HEK293 (cell line): ENCODE data around the gene PRR19.
A peak's percentile ranks its signal among the peaks of the same experiment; 100 is the strongest.

ENCODE experiments used
- GFI1B ChIP-seq: fragments of 450-650 bp; formaldehyde crosslinking; IDR thresholded peaks from 2 replicates; pipeline ENCODE4 v1.5.1; 2016; ENCODE audit warnings: missing biosample characterization, missing genetic modification characterization
- IKZF3 ChIP-seq: fragments of 450-650 bp; IDR thresholded peaks from 2 replicates; pipeline ENCODE4 v1.5.0; 2018; ENCODE audit warnings: missing biosample characterization, mild to moderate bottlenecking, missing genetic modification characterization, moderate library complexity
- OSR2 ChIP-seq: fragments of 450-650 bp; formaldehyde crosslinking; IDR thresholded peaks from 2 replicates; pipeline ENCODE4 v1.5.1; 2016; ENCODE audit warnings: missing biosample characterization, missing genetic modification characterization
- SP2 ChIP-seq: fragments of 450-650 bp; formaldehyde crosslinking; IDR thresholded peaks from 2 replicates; pipeline ENCODE4 v1.5.1; 2016; ENCODE audit warnings: missing biosample characterization, missing genetic modification characterization
- ZNF10 ChIP-seq: fragments of 450-650 bp; formaldehyde crosslinking; IDR thresholded peaks from 2 replicates; pipeline ENCODE4 v1.5.1; 2017; ENCODE audit warnings: missing biosample characterization, missing genetic modification characterization
- ZNF114 ChIP-seq: fragments of 450-650 bp; formaldehyde crosslinking; IDR thresholded peaks from 2 replicates; pipeline ENCODE4 v1.5.0; 2017; ENCODE audit warnings: missing biosample characterization, missing genetic modification characterization
- ZNF16 ChIP-seq: fragments of 450-650 bp; formaldehyde crosslinking; IDR thresholded peaks from 2 replicates; pipeline ENCODE4 v1.5.1; 2016; ENCODE audit warnings: low read depth, missing biosample characterization, missing genetic modification characterization
- ZNF184 ChIP-seq: fragments of 450-650 bp; IDR thresholded peaks from 2 replicates; pipeline ENCODE4 v1.5.1; 2018; ENCODE audit warnings: missing biosample characterization, mild to moderate bottlenecking, missing genetic modification characterization
- ZNF239 ChIP-seq: fragments of 450-650 bp; formaldehyde crosslinking; IDR thresholded peaks from 2 replicates; pipeline ENCODE4 v1.5.1; 2016; ENCODE audit warnings: missing biosample characterization, missing genetic modification characterization
- ZNF354C ChIP-seq: fragments of 450-650 bp; formaldehyde crosslinking; IDR thresholded peaks from 2 replicates; pipeline ENCODE4 v1.5.1; 2016; ENCODE audit warnings: missing biosample characterization, missing genetic modification characterization, low read depth, borderline replicate concordance
- ZNF416 ChIP-seq: fragments of 450-650 bp; formaldehyde crosslinking; IDR thresholded peaks from 2 replicates; pipeline ENCODE4 v1.5.1; 2016; ENCODE audit warnings: missing biosample characterization, missing genetic modification characterization
- ZNF544 ChIP-seq: fragments of 450-650 bp; formaldehyde crosslinking; IDR thresholded peaks from 2 replicates; pipeline ENCODE4 v1.5.0; 2017; ENCODE audit warnings: missing biosample characterization, missing genetic modification characterization
- ZNF626 ChIP-seq: fragments of 450-650 bp; sonication (Bioruptor Pico); formaldehyde crosslinking; IDR thresholded peaks from 2 replicates; pipeline ENCODE4 v1.5.1; 2018; ENCODE audit warnings: missing biosample characterization, missing genetic modification characterization, inconsistent platforms
- ZNF654 ChIP-seq: fragments of 450-650 bp; formaldehyde crosslinking; IDR thresholded peaks from 2 replicates; pipeline ENCODE4 v1.5.1; 2016; ENCODE audit warnings: low read depth, missing biosample characterization, missing genetic modification characterization
- TF ChIP-seq, protein P1 (sequence below): fragments of 450-650 bp; formaldehyde crosslinking; IDR thresholded peaks from 2 replicates; pipeline ENCODE4 v1.5.1; 2016; ENCODE audit warnings: missing biosample characterization, missing genetic modification characterization
- TF ChIP-seq, protein P2 (sequence below): fragments of 450-650 bp; formaldehyde crosslinking; IDR thresholded peaks from 2 replicates; pipeline ENCODE4 v1.5.1; 2016; ENCODE audit warnings: missing biosample characterization, missing genetic modification characterization
- TF ChIP-seq, protein P3 (sequence below): fragments of 450-650 bp; formaldehyde crosslinking; IDR thresholded peaks from 2 replicates; pipeline ENCODE4 v1.5.1; 2016; ENCODE audit warnings: missing biosample characterization, missing genetic modification characterization, borderline replicate concordance
- TF ChIP-seq, protein P4 (sequence below): fragments of 450-650 bp; formaldehyde crosslinking; IDR thresholded peaks from 2 replicates; pipeline ENCODE4 v1.5.1; 2016; ENCODE audit warnings: missing biosample characterization, missing genetic modification characterization
- TF ChIP-seq, protein P5 (sequence below): fragments of 450-650 bp; formaldehyde crosslinking; IDR thresholded peaks from 2 replicates; pipeline ENCODE4 v1.5.1; 2016; ENCODE audit warnings: missing biosample characterization, missing genetic modification characterization
- TF ChIP-seq, protein P6 (sequence below): fragments of 450-650 bp; formaldehyde crosslinking; conservative IDR thresholded peaks from 2 replicates; pipeline ENCODE4 v1.5.1; 2016; ENCODE audit warnings: low read depth, missing biosample characterization, missing genetic modification characterization
- TF ChIP-seq, protein P7 (sequence below): fragments of 450-650 bp; formaldehyde crosslinking; IDR thresholded peaks from 2 replicates; pipeline ENCODE4 v1.5.1; 2016; ENCODE audit warnings: missing biosample characterization, missing genetic modification characterization

Gene PRR19

DNA sequence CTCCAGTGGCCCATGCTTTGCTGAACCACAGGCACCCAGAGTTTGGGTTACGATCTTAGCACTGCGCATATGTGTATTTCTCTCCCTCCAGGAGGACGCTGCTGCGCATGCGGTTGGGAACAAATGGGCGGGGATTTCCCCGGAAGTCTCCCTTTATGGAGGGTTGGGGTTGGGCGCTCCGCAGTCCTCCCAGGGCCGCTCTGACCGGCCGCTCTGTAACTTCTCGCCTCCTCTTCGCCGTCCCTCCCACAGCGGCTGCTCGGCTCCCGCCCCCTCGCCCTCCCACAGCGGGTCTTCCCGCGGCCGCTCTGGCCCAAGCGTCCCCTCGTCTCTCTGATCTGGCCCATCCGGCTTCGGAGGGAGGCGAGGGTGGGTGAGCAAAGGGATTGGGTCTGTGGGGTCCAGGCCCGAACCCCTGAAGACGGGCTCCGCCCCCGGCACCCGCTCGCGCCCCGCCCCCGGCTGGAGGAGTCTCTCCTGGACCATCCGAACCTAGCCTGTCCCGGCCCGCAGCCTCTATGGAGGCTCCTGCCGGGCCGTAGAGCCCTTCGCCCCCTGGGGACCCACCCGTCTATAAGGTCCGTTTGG lies 23.5 kb downstream of the PRR19 start, which contains the start of gene MEGF8 (continued):
- TF ChIP-seq, protein P1, sequence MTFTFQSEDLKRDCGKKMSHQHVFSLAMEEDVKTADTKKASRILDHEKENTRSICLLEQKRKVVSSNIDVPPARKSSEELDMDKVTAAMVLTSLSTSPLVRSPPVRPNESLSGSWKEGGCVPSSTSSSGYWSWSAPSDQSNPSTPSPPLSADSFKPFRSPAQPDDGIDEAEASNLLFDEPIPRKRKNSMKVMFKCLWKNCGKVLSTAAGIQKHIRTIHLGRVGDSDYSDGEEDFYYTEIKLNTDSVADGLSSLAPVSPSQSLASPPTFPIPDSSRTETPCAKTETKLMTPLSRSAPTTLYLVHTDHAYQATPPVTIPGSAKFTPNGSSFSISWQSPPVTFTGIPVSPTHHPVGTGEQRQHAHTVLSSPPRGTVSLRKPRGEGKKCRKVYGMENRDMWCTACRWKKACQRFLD, result no peak
- TF ChIP-seq, protein P2, sequence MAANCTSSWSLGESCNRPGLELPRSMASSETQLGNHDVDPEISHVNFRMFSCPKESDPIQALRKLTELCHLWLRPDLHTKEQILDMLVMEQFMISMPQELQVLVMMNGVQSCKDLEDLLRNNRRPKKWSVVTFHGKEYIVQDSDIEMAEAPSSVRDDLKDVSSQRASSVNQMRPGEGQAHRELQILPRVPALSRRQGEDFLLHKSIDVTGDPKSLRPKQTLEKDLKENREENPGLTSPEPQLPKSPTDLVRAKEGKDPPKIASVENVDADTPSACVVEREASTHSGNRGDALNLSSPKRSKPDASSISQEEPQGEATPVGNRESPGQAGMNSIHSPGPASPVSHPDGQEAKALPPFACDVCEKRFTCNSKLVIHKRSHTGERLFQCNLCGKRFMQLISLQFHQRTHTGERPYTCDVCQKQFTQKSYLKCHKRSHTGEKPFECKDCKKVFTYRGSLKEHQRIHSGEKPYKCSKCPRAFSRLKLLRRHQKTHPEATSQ (tag by site-specific recombination), result no peak
- TF ChIP-seq ZNF654 (tag by site-specific recombination), result no peak; the same call in 1 of the 2 replicates
- no peak for TF ChIP-seq ZNF239 (tag by site-specific recombination)
- TF ChIP-seq, protein P3, sequence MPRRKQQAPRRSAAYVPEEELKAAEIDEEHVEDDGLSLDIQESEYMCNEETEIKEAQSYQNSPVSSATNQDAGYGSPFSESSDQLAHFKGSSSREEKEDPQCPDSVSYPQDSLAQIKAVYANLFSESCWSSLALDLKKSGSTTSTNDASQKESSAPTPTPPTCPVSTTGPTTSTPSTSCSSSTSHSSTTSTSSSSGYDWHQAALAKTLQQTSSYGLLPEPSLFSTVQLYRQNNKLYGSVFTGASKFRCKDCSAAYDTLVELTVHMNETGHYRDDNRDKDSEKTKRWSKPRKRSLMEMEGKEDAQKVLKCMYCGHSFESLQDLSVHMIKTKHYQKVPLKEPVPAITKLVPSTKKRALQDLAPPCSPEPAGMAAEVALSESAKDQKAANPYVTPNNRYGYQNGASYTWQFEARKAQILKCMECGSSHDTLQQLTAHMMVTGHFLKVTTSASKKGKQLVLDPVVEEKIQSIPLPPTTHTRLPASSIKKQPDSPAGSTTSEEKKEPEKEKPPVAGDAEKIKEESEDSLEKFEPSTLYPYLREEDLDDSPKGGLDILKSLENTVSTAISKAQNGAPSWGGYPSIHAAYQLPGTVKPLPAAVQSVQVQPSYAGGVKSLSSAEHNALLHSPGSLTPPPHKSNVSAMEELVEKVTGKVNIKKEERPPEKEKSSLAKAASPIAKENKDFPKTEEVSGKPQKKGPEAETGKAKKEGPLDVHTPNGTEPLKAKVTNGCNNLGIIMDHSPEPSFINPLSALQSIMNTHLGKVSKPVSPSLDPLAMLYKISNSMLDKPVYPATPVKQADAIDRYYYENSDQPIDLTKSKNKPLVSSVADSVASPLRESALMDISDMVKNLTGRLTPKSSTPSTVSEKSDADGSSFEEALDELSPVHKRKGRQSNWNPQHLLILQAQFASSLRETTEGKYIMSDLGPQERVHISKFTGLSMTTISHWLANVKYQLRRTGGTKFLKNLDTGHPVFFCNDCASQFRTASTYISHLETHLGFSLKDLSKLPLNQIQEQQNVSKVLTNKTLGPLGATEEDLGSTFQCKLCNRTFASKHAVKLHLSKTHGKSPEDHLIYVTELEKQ (tag by site-specific recombination), result no peak
- TF ChIP-seq, protein P4, sequence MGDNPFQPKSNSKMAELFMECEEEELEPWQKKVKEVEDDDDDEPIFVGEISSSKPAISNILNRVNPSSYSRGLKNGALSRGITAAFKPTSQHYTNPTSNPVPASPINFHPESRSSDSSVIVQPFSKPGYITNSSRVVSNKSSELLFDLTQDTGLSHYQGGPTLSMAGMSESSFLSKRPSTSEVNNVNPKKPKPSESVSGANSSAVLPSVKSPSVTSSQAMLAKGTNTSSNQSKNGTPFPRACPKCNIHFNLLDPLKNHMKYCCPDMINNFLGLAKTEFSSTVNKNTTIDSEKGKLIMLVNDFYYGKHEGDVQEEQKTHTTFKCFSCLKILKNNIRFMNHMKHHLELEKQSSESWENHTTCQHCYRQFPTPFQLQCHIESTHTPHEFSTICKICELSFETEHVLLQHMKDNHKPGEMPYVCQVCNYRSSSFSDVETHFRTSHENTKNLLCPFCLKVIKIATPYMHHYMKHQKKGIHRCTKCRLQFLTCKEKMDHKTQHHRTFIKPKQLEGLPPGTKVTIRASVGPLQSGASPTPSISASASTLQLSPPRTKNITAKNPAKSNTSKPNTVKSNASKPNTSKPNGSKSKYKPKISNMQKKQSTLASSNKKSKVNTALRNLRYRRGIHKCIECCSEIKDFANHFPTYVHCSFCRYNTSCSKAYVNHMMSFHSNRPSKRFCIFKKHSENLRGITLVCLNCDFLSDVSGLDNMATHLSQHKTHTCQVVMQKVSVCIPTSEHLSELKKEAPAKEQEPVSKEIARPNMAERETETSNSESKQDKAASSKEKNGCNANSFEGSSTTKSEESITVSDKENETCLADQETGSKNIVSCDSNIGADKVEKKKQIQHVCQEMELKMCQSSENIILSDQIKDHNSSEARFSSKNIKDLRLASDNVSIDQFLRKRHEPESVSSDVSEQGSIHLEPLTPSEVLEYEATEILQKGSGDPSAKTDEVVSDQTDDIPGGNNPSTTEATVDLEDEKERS (tag by site-specific recombination), result no peak
- no peak for TF ChIP-seq OSR2
- no peak for TF ChIP-seq ZNF184 (tag by site-specific recombination)
- peak; percentile 98 for TF ChIP-seq SP2 (tag by site-specific recombination)
- TF ChIP-seq, protein P5, sequence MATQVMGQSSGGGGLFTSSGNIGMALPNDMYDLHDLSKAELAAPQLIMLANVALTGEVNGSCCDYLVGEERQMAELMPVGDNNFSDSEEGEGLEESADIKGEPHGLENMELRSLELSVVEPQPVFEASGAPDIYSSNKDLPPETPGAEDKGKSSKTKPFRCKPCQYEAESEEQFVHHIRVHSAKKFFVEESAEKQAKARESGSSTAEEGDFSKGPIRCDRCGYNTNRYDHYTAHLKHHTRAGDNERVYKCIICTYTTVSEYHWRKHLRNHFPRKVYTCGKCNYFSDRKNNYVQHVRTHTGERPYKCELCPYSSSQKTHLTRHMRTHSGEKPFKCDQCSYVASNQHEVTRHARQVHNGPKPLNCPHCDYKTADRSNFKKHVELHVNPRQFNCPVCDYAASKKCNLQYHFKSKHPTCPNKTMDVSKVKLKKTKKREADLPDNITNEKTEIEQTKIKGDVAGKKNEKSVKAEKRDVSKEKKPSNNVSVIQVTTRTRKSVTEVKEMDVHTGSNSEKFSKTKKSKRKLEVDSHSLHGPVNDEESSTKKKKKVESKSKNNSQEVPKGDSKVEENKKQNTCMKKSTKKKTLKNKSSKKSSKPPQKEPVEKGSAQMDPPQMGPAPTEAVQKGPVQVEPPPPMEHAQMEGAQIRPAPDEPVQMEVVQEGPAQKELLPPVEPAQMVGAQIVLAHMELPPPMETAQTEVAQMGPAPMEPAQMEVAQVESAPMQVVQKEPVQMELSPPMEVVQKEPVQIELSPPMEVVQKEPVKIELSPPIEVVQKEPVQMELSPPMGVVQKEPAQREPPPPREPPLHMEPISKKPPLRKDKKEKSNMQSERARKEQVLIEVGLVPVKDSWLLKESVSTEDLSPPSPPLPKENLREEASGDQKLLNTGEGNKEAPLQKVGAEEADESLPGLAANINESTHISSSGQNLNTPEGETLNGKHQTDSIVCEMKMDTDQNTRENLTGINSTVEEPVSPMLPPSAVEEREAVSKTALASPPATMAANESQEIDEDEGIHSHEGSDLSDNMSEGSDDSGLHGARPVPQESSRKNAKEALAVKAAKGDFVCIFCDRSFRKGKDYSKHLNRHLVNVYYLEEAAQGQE (tag by site-specific recombination), result no peak
- no peak for TF ChIP-seq ZNF416 (tag by site-specific recombination)
- TF ChIP-seq ZNF10 (tag by site-specific recombination), result 0 out of 2 replicates have a peak, but pooled peaks have one; percentile 22
- TF ChIP-seq, protein P6, sequence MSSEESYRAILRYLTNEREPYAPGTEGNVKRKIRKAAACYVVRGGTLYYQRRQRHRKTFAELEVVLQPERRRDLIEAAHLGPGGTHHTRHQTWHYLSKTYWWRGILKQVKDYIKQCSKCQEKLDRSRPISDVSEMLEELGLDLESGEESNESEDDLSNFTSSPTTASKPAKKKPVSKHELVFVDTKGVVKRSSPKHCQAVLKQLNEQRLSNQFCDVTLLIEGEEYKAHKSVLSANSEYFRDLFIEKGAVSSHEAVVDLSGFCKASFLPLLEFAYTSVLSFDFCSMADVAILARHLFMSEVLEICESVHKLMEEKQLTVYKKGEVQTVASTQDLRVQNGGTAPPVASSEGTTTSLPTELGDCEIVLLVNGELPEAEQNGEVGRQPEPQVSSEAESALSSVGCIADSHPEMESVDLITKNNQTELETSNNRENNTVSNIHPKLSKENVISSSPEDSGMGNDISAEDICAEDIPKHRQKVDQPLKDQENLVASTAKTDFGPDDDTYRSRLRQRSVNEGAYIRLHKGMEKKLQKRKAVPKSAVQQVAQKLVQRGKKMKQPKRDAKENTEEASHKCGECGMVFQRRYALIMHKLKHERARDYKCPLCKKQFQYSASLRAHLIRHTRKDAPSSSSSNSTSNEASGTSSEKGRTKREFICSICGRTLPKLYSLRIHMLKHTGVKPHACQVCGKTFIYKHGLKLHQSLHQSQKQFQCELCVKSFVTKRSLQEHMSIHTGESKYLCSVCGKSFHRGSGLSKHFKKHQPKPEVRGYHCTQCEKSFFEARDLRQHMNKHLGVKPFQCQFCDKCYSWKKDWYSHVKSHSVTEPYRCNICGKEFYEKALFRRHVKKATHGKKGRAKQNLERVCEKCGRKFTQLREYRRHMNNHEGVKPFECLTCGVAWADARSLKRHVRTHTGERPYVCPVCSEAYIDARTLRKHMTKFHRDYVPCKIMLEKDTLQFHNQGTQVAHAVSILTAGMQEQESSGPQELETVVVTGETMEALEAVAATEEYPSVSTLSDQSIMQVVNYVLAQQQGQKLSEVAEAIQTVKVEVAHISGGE (tag by site-specific recombination), result peak; percentile 80
- TF ChIP-seq, protein P7, sequence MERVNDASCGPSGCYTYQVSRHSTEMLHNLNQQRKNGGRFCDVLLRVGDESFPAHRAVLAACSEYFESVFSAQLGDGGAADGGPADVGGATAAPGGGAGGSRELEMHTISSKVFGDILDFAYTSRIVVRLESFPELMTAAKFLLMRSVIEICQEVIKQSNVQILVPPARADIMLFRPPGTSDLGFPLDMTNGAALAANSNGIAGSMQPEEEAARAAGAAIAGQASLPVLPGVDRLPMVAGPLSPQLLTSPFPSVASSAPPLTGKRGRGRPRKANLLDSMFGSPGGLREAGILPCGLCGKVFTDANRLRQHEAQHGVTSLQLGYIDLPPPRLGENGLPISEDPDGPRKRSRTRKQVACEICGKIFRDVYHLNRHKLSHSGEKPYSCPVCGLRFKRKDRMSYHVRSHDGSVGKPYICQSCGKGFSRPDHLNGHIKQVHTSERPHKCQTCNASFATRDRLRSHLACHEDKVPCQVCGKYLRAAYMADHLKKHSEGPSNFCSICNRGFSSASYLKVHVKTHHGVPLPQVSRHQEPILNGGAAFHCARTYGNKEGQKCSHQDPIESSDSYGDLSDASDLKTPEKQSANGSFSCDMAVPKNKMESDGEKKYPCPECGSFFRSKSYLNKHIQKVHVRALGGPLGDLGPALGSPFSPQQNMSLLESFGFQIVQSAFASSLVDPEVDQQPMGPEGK (tag by site-specific recombination), result peak; percentile 94
- peak; percentile 45; the same call in 1 of the 2 replicates for TF ChIP-seq IKZF3 (tag by site-specific recombination)
- no peak for TF ChIP-seq ZNF16
- TF ChIP-seq GFI1B, result no peak
- TF ChIP-seq ZNF626 (tag by site-specific recombination), result no peak
- no peak for TF ChIP-seq ZNF114
- TF ChIP-seq ZNF544 (tag by site-specific recombination), result no peak
- no peak for TF ChIP-seq ZNF354C
